Endothelial cell (in vitro differentiated cells): ENCODE measurements around the gene MACROD2. TPM values are rescaled to one million over a fixed set of nuclear protein-coding genes. Genes with fewer than 3 reads are reported as not detected.
"Not testable (repeated sequence)": the region's sequence is repeated elsewhere in the genome, so short reads cannot be mapped to it uniquely, and the experiment has no call there.

Experiments used
- DNase-seq: peaks from one replicate; pipeline ENCODE4 v3.0.0; 2021; ENCODE audit warnings: low spot score
- H3K27ac Mint-ChIP-seq: one replicate; pipeline ENCODE4 v1.8.0; 2021; ENCODE audit warnings: mixed read lengths, inconsistent platforms; ENCODE audit not compliant: unreplicated experiment
- H3K27me3 Mint-ChIP-seq: one replicate; pipeline ENCODE4 v1.8.0; 2021; ENCODE audit warnings: mild to moderate bottlenecking, moderate library complexity, mixed read lengths, inconsistent platforms; ENCODE audit not compliant: unreplicated experiment
- H3K36me3 Mint-ChIP-seq: one replicate; pipeline ENCODE4 v1.8.0; 2021; ENCODE audit warnings: mild to moderate bottlenecking, low read depth, mixed read lengths, inconsistent platforms; ENCODE audit not compliant: unreplicated experiment
- H3K4me1 Mint-ChIP-seq: one replicate; pipeline ENCODE4 v1.8.0; 2021; ENCODE audit warnings: mild to moderate bottlenecking, mixed read lengths, inconsistent platforms; ENCODE audit not compliant: unreplicated experiment
- H3K4me3 Mint-ChIP-seq: one replicate; pipeline ENCODE4 v1.8.0; 2021; ENCODE audit warnings: mild to moderate bottlenecking, mixed read lengths, inconsistent platforms; ENCODE audit not compliant: unreplicated experiment
- H3K9me3 Mint-ChIP-seq: one replicate; pipeline ENCODE4 v1.8.0; 2021; ENCODE audit warnings: mixed read lengths, inconsistent platforms; ENCODE audit not compliant: unreplicated experiment
- total RNA-seq: library from RNA; stranded (reverse); fragmentation: NEBNext Ultra II Directional; extraction: Animal tissue kit (Norgen Biotek cat#: 25700); gene quantifications from one replicate; pipeline ENCODE4 v1.2.1, GENCODE V29; 2021; ENCODE audit not compliant: unreplicated experiment
- TF ChIP-seq, protein P1 (sequence below): fragments of 200-600 bp; sonication (generic); IDR thresholded peaks from one replicate; pipeline ENCODE4 v1.5.0; 2021; ENCODE audit warnings: antibody characterized with exemption; ENCODE audit not compliant: unreplicated experiment

MACROD2 gene
- total RNA-seq, 1 donor from 2014 or later: 6.4 TPM

GRCh38 chr20:15140286-15140685 is 1145.0 kb downstream of the MACROD2 start:
- TF ChIP-seq, protein P1, sequence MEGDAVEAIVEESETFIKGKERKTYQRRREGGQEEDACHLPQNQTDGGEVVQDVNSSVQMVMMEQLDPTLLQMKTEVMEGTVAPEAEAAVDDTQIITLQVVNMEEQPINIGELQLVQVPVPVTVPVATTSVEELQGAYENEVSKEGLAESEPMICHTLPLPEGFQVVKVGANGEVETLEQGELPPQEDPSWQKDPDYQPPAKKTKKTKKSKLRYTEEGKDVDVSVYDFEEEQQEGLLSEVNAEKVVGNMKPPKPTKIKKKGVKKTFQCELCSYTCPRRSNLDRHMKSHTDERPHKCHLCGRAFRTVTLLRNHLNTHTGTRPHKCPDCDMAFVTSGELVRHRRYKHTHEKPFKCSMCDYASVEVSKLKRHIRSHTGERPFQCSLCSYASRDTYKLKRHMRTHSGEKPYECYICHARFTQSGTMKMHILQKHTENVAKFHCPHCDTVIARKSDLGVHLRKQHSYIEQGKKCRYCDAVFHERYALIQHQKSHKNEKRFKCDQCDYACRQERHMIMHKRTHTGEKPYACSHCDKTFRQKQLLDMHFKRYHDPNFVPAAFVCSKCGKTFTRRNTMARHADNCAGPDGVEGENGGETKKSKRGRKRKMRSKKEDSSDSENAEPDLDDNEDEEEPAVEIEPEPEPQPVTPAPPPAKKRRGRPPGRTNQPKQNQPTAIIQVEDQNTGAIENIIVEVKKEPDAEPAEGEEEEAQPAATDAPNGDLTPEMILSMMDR: no peak
- Mint-ChIP-seq H3K27ac (no peak overlapping the region), H3K9me3 (no peaks in the 10 kb centered on the region), H3K4me3 (no peak overlapping the region), H3K4me1 (peaks cover 4% of the 10 kb centered on the region), H3K27me3 (no peaks in the 10 kb centered on the region), H3K36me3 (no peaks in the 10 kb centered on the region)
- no peak for DNase-seq

- not testable (repeated sequence) for H3K9me3 Mint-ChIP-seq, H3K36me3 Mint-ChIP-seq, H3K4me1 Mint-ChIP-seq, H3K27me3 Mint-ChIP-seq, H3K27ac Mint-ChIP-seq, H3K4me3 Mint-ChIP-seq, DNase-seq
Observed at GRCh38 chr20:15140940-15141339, 1145.6 kb downstream of the MACROD2 start.

GRCh38 chr20:15141861-15142260 is 1146.5 kb downstream of the MACROD2 start:
- Mint-ChIP-seq H3K4me1 (peaks cover 4% of the 10 kb centered on the region), H3K4me3 (no peak overlapping the region), H3K27ac (no peak overlapping the region), H3K9me3 (no peaks in the 10 kb centered on the region), H3K27me3 (no peaks in the 10 kb centered on the region), H3K36me3 (no peaks in the 10 kb centered on the region)
- DNase-seq: no peak
- TF ChIP-seq, protein P1: no peak

GRCh38 chr20:15143478-15143877 is 1148.2 kb downstream of the MACROD2 start:
- Mint-ChIP-seq H3K4me3 (no peak overlapping the region), H3K27me3 (no peaks in the 10 kb centered on the region), H3K27ac (no peak overlapping the region), H3K4me1 (peaks cover 4% of the 10 kb centered on the region), H3K36me3 (no peaks in the 10 kb centered on the region), H3K9me3 (no peaks in the 10 kb centered on the region)
- DNase-seq: no peak
- TF ChIP-seq, protein P1: no peak

DNA sequence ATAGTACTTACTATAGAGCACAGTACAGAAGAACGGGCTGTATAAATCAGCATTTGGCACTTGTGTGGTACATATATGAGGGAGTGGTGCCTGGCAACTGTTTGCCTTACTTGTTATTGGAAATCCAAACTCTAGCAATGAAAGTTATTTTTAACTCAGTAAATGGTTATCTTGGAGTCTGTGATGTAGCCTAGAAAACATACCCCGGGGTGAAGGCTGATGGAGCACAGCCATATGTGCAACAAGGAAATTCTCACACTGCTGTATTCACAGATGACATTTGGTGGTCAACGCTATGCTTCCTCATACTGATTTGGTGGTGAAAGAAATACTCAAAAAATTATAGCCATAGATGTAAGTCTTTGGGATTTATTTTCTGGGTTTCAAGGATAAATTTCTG is 1149.6 kb downstream of the MACROD2 start:
- Mint-ChIP-seq H3K9me3 (no peaks in the 10 kb centered on the region), H3K4me1 (peaks cover 4% of the 10 kb centered on the region), H3K36me3 (no peaks in the 10 kb centered on the region), H3K27me3 (no peaks in the 10 kb centered on the region), H3K4me3 (no peak overlapping the region), H3K27ac (no peak overlapping the region)
- no peak for DNase-seq
- TF ChIP-seq, protein P1: no peak

DNA sequence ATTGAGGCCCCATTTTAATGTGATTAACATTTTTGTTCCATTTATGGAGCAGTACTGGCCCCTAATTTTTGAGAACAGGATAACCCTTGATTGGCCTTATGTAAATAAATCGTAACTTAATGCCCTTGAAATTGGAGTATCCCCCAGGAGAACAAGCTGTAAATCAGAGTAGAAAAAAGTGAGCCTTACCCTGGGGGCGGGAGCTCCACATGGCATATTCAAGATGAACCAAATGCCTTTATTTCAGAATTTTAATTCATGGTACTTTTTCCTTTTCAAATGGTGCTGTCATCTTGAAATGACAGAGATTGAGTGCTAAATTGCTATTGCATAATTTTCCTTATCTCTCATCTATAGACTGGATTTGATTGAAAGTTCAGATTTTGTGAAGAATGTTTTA is 1151.6 kb downstream of the MACROD2 start:
- peaks cover 5% of the 10 kb centered on the region for H3K36me3 Mint-ChIP-seq
- H3K9me3 Mint-ChIP-seq: peaks cover 5% of the 10 kb centered on the region
- H3K27ac Mint-ChIP-seq: no peak overlapping the region
- no peak for DNase-seq
- peaks cover 4% of the 10 kb centered on the region for H3K4me1 Mint-ChIP-seq
- no peaks in the 10 kb centered on the region for H3K27me3 Mint-ChIP-seq
- H3K4me3 Mint-ChIP-seq: no peak overlapping the region
- TF ChIP-seq, protein P1: no peak
